ENCODE data around the gene PTOV1. TPM values are rescaled to one million over a fixed set of nuclear protein-coding genes. Genes with fewer than 3 reads are reported as not detected.

PTOV1 gene
- total and polyA plus RNA-seq, 2 of the 4 experiments (the other 2 are of a cell fraction) = 34.4 to 107 TPM

DNA sequence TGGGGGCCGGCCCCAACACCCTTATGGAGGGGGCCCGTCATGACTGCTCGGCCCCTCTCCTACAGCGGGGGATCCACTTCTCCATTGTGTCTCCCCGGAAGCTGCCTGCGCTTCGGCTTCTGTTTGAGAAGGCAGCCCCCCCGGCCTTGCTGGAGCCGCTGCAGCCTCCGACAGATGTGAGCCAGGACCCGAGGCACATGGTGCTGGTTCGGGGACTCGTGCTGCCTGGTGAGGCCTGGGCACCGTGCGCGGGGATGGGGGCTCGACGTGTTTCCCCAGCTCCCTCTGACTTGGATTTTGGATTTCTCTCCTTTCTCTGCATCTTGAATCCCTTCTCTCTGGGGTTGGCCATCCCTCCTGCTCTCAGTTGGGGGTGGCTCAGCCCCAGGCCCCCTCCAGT lies 21.2 kb upstream of the PTOV1 start:
- in situ Hi-C loops (cut with MboI; ENCODE audit: low sequenced_read_pairs) (no loop called here), intact Hi-C loops (cut with micrococcal nuclease) (no loop called here), dilution Hi-C loops (cut with HindIII; ENCODE audit: low sequenced_read_pairs, unreplicated experiment) (no loop called here)
- 98% methylated on average over 8 of the region's 18 CpGs; no CpG with 5 or more reads in 1 of the 2 experiments for WGBS, 2 experiments (ENCODE audit: extremely low coverage in 2 of 2, insufficient read length in 1 of 2)
- Histone ChIP-seq H3K4me1 (ENCODE audit: control insufficient read depth, insufficient read depth, low read length) (no peaks in the 10 kb centered on the region), H4K5ac (ENCODE audit: low read depth, low read length) (no peak overlapping the region), H3K56ac (ENCODE audit: extremely low read depth, insufficient read depth, low read length) (no peak overlapping the region), H2AK9ac (replicated peaks; ENCODE audit: low read depth, low read length, poor library complexity) (no peak overlapping the region), H3K9ac (ENCODE audit: low read depth, low read length) (no peak overlapping the region), H3K23ac (ENCODE audit: low read depth, low read length) (no peak overlapping the region), H3K14ac (replicated peaks; ENCODE audit: low read depth, low read length) (no peak overlapping the region), H3K4me3 (ENCODE audit: insufficient read depth, low read depth, low read length) (no peak overlapping the region), H3K4ac (ENCODE audit: low read depth, low read length) (no peak overlapping the region), H2BK5ac (ENCODE audit: low read depth, low read length, poor library complexity, severe bottlenecking) (no peak overlapping the region), H3K9me3 (ENCODE audit: control insufficient read depth, insufficient read depth, low read length) (no peaks in the 10 kb centered on the region), H3K9me1 (ENCODE audit: insufficient read depth, low read length) (peaks cover 3% of the 10 kb centered on the region; the same call in 1 of the 2 replicates), H3K27ac (ENCODE audit: insufficient read depth, low read length) (no peak overlapping the region), H2BK120ac (ENCODE audit: low read depth, low read length) (no peak overlapping the region), H3K27me3 (ENCODE audit: control insufficient read depth, insufficient read depth, low read length) (no peaks in the 10 kb centered on the region), H2BK20ac (ENCODE audit: low read depth, low read length) (no peak overlapping the region), H4K20me1 (ENCODE audit: insufficient read depth, low read length) (peaks cover 23% of the 10 kb centered on the region), H2AK5ac (ENCODE audit: low read depth, low read length) (no peak overlapping the region), H3K79me1 (ENCODE audit: low read depth in 1 of 2, low read length in 2 of 2) (peaks cover 3 to 41% of the 10 kb centered on the region in 2 experiments), H4K8ac (ENCODE audit: low read depth in 2 of 2, low read length in 2 of 2) (no peak overlapping the region), H2AFZ (replicated peaks; ENCODE audit: low read length, poor library complexity) (no peak overlapping the region), H3K4me2 (ENCODE audit: low read depth, low read length) (no peak overlapping the region), H4K91ac (ENCODE audit: insufficient read depth, low read depth, low read length) (no peak overlapping the region), H3K36me3 (ENCODE audit: control insufficient read depth, insufficient read depth, low read length) (peaks cover 60% of the 10 kb centered on the region), H3K18ac (ENCODE audit: low read depth, low read length) (no peak overlapping the region), H2BK15ac (ENCODE audit: low read depth, low read length) (no peak overlapping the region)
- no TSS peak for BruUV-seq (replicated peaks)
- DNase-seq (no peak), ATAC-seq (ENCODE audit: low read depth) (no peak)
- TF ChIP-seq, protein P1, sequence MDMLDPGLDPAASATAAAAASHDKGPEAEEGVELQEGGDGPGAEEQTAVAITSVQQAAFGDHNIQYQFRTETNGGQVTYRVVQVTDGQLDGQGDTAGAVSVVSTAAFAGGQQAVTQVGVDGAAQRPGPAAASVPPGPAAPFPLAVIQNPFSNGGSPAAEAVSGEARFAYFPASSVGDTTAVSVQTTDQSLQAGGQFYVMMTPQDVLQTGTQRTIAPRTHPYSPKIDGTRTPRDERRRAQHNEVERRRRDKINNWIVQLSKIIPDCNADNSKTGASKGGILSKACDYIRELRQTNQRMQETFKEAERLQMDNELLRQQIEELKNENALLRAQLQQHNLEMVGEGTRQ (IDR thresholded peaks at IDR 0.05; ENCODE audit: low read depth, low read length) = no peak
- TF ChIP-seq ELK1 (IDR thresholded peaks at IDR 0.05; ENCODE audit: borderline replicate concordance, low read depth, low read length) (no peak), RFX5 (IDR thresholded peaks at IDR 0.05; ENCODE audit: low read depth, low read length) (no peak), POLR2A (IDR thresholded peaks at IDR 0.05; ENCODE audit: low read depth, low read length) (no peak), CEBPB (IDR thresholded peaks at IDR 0.05; ENCODE audit: low read depth, low read length) (no peak), MAZ (IDR thresholded peaks at IDR 0.05; ENCODE audit: borderline replicate concordance, low read depth, low read length) (no peak), CHD1 (IDR thresholded peaks at IDR 0.05; ENCODE audit: low read depth, low read length) (no peak), BHLHE40 (IDR thresholded peaks at IDR 0.05; ENCODE audit: low read depth, low read length) (no peak), MAFK (IDR thresholded peaks at IDR 0.05; ENCODE audit: low read depth, low read length) (no peak), NFE2L2 (IDR thresholded peaks at IDR 0.05; ENCODE audit: low read depth, low read length) (no peak), RCOR1 (IDR thresholded peaks at IDR 0.05; ENCODE audit: insufficient replicate concordance, low read length) (no peak), FOS (IDR thresholded peaks at IDR 0.05; ENCODE audit: low read depth, low read length) (no peak), MXI1 (IDR thresholded peaks at IDR 0.05; ENCODE audit: borderline replicate concordance, low read depth, low read length) (no peak), CTCF (conservative IDR thresholded peaks at IDR 0.05; ENCODE audit: low read depth, low read length) (no peak), RAD21 (IDR thresholded peaks at IDR 0.05; ENCODE audit: low read length) (no peak), SMC3 (IDR thresholded peaks at IDR 0.05; ENCODE audit: low read depth, low read length) (no peak)
- ChIA-PET POLR2A (ENCODE audit: unreplicated experiment) (no interaction called here), CTCF (no interaction called here)
